ENCODE data around the gene SIDT2.

SIDT2 gene

DNA sequence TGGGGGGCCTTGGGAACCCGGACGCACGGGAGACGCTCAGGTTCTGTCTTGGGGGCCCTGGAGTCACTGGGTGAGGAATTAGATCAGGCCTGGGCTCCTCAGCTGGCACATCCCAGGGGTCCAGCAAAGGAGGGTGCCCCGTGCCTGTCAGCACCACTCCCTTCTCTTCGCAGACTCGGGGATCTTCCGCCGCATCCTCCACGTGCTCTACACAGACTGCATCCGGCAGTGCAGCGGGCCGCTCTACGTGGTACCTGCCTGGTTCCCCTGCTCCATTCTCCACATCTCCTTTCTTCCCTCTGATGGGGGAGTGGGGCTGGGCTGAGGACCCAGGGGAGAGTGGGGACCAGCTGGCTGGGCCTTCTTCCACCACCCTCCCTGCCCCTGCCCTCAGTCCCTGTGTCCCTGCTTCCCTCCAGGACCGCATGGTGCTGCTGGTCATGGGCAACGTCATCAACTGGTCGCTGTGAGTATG lies 13.9 kb downstream of the SIDT2 start:
- no peak overlapping the region for H3K4me3 ChIP-seq (ENCODE audit: low read length)
- no peaks in the 10 kb centered on the region for H3K27me3 ChIP-seq (ENCODE audit: control insufficient read depth, insufficient read depth, low read length)
- no peaks in the 10 kb centered on the region for H3K9me3 ChIP-seq (replicated peaks; ENCODE audit: low read length)
- H3K36me3 ChIP-seq (ENCODE audit: insufficient read depth, low read length) = peaks cover 59% of the 10 kb centered on the region
- no peak overlapping the region for H3K4me2 ChIP-seq (ENCODE audit: low read length)
- no peaks in the 10 kb centered on the region for H3K4me1 ChIP-seq (ENCODE audit: control insufficient read depth, insufficient read depth, low read length)
- no peak overlapping the region for H3K9ac ChIP-seq (ENCODE audit: low read depth, low read length)

DNA sequence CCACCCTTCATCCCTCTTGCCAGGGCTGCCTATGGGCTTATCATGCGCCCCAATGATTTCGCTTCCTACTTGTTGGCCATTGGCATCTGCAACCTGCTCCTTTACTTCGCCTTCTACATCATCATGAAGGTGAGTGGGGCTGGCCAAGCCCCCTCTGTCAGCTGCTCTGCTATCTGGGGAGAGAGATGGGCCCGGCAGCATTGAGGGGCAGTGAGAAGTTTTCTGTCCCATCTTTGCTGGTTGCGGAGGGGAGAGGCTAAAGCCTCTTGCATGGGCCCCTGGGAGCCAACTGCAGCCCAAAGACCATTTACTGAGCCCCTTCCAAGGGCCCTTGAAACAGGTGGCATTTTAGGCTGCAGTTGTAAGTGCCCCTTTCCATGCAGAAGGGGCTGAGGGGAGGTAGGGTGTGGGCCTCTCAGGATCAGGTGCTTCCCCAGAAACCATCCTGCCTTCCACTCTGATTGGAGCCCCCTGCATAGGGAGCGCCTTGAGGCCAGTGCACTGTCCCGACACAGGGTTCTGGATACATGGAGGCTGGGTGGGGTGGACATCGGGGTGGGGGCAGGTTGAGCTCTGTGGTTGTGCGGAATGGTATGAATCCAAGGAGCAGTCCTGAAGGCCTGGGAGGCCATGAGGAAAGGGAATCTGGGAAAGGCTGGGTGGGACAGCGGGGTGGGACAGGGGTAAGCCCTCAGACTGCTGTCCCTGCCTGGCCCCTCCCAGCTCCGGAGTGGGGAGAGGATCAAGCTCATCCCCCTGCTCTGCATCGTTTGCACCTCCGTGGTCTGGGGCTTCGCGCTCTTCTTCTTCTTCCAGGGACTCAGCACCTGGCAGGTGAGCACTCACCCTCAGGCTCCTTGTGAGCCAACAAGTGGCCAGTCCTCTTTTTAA lies 14.8 kb downstream of the SIDT2 start:
- peaks cover 57% of the 10 kb centered on the region for H3K36me3 ChIP-seq (ENCODE audit: insufficient read depth, low read length)
- H3K4me2 ChIP-seq (ENCODE audit: low read length) = no peak overlapping the region

DNA sequence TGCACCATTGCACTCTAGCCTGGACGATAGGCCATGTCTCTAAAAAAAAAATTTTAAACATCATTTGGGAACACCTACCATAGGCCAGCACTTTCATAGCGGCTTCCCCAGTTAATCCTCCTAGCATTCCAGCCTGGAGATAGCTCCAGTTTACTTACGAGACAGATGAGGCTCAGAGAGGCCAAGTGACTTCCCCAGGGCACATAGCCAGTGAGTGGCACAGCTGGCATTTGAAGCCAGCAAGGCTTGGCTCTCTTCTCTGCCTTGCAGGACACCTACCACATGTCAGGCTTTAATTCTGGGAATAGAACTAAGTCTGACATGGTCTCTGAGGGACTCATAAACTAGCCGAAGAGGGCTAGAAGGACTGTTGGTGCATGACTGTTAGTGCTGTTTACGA lies 15.7 kb downstream of the SIDT2 start:
- H3K9me3 ChIP-seq (replicated peaks; ENCODE audit: low read length) = no peaks in the 10 kb centered on the region
- H3K36me3 ChIP-seq (ENCODE audit: insufficient read depth, low read length) = peaks cover 48% of the 10 kb centered on the region
- H3K4me2 ChIP-seq (ENCODE audit: low read length) = no peak overlapping the region
- no peak overlapping the region for H3K4me3 ChIP-seq (ENCODE audit: low read length)
- no peaks in the 10 kb centered on the region for H3K27me3 ChIP-seq (ENCODE audit: control insufficient read depth, insufficient read depth, low read length)
- H3K9ac ChIP-seq (ENCODE audit: low read depth, low read length) = no peak overlapping the region
- peaks cover 15% of the 10 kb centered on the region for H3K4me1 ChIP-seq (ENCODE audit: control insufficient read depth, insufficient read depth, low read length)

More for the DNA sequence above, 14.8 kb downstream of the SIDT2 start:
- no peaks in the 10 kb centered on the region for H3K9me3 ChIP-seq (replicated peaks; ENCODE audit: low read length)
- H3K4me3 ChIP-seq (ENCODE audit: low read length) = no peak overlapping the region
- no peak overlapping the region for H3K9ac ChIP-seq (ENCODE audit: low read depth, low read length)
- H3K4me1 ChIP-seq (ENCODE audit: control insufficient read depth, insufficient read depth, low read length) = peaks cover 9% of the 10 kb centered on the region
- H3K27me3 ChIP-seq (ENCODE audit: control insufficient read depth, insufficient read depth, low read length) = no peaks in the 10 kb centered on the region

DNA sequence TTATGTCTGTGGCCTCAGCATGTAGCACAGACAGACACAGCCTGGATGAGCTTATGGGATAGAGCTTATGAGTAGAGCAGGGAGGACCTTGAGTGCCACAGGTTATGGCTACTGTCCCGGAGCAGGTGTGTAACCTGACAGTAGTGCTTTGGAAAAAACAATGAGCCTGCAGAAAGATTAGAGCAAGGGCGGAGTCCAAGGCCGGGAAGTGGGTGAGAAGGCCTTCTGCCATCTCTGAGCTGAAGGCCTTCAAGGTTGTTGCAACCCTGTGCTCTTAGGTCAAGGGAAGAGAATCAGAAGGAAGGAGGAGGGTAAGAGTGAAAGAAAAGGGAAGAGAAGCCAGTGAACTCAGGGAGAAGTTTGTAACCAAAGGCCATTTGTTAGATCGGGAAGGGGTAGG lies 16.7 kb downstream of the SIDT2 start:
- no peak overlapping the region for H3K4me3 ChIP-seq (ENCODE audit: low read length)
- H3K27me3 ChIP-seq (ENCODE audit: control insufficient read depth, insufficient read depth, low read length) = no peaks in the 10 kb centered on the region
- H3K36me3 ChIP-seq (ENCODE audit: insufficient read depth, low read length) = peaks cover 44% of the 10 kb centered on the region
- no peaks in the 10 kb centered on the region for H3K9me3 ChIP-seq (replicated peaks; ENCODE audit: low read length)
- peaks cover 25% of the 10 kb centered on the region for H3K4me1 ChIP-seq (ENCODE audit: control insufficient read depth, insufficient read depth, low read length)
- no peak overlapping the region for H3K9ac ChIP-seq (ENCODE audit: low read depth, low read length)
- no peak overlapping the region for H3K4me2 ChIP-seq (ENCODE audit: low read length)

DNA sequence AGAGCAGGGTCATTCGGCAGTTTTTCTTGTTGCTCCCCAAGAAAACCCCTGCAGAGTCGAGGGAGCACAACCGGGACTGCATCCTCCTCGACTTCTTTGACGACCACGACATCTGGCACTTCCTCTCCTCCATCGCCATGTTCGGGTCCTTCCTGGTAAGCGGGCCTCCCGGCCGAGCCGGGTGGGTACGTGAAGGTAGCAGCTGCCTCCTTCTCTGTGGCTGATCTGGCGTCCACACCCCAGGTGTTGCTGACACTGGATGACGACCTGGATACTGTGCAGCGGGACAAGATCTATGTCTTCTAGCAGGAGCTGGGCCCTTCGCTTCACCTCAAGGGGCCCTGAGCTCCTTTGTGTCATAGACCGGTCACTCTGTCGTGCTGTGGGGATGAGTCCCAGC lies 17.2 kb downstream of the SIDT2 start:
- peaks cover 40% of the 10 kb centered on the region for H3K36me3 ChIP-seq (ENCODE audit: insufficient read depth, low read length)
- no peak overlapping the region for H3K4me3 ChIP-seq (ENCODE audit: low read length)
- no peak overlapping the region for H3K9ac ChIP-seq (ENCODE audit: low read depth, low read length)

DNA sequence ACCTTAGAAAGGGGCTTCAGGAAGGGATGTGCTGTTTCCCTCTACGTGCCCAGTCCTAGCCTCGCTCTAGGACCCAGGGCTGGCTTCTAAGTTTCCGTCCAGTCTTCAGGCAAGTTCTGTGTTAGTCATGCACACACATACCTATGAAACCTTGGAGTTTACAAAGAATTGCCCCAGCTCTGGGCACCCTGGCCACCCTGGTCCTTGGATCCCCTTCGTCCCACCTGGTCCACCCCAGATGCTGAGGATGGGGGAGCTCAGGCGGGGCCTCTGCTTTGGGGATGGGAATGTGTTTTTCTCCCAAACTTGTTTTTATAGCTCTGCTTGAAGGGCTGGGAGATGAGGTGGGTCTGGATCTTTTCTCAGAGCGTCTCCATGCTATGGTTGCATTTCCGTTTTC lies 18.5 kb downstream of the SIDT2 start:
- Histone ChIP-seq H3K4me2 (ENCODE audit: low read length) (no peak overlapping the region), H3K4me1 (ENCODE audit: control insufficient read depth, insufficient read depth, low read length) (peaks cover 36% of the 10 kb centered on the region), H3K36me3 (ENCODE audit: insufficient read depth, low read length) (peaks cover 37% of the 10 kb centered on the region), H3K4me3 (ENCODE audit: low read length) (no peak overlapping the region), H3K9me3 (replicated peaks; ENCODE audit: low read length) (no peaks in the 10 kb centered on the region), H3K9ac (ENCODE audit: low read depth, low read length) (no peak overlapping the region), H3K27me3 (ENCODE audit: control insufficient read depth, insufficient read depth, low read length) (no peaks in the 10 kb centered on the region)

More for the DNA sequence above, 17.2 kb downstream of the SIDT2 start:
- Histone ChIP-seq H3K4me2 (ENCODE audit: low read length) (no peak overlapping the region), H3K4me1 (ENCODE audit: control insufficient read depth, insufficient read depth, low read length) (peaks cover 25% of the 10 kb centered on the region), H3K27me3 (ENCODE audit: control insufficient read depth, insufficient read depth, low read length) (no peaks in the 10 kb centered on the region), H3K9me3 (replicated peaks; ENCODE audit: low read length) (no peaks in the 10 kb centered on the region)

DNA sequence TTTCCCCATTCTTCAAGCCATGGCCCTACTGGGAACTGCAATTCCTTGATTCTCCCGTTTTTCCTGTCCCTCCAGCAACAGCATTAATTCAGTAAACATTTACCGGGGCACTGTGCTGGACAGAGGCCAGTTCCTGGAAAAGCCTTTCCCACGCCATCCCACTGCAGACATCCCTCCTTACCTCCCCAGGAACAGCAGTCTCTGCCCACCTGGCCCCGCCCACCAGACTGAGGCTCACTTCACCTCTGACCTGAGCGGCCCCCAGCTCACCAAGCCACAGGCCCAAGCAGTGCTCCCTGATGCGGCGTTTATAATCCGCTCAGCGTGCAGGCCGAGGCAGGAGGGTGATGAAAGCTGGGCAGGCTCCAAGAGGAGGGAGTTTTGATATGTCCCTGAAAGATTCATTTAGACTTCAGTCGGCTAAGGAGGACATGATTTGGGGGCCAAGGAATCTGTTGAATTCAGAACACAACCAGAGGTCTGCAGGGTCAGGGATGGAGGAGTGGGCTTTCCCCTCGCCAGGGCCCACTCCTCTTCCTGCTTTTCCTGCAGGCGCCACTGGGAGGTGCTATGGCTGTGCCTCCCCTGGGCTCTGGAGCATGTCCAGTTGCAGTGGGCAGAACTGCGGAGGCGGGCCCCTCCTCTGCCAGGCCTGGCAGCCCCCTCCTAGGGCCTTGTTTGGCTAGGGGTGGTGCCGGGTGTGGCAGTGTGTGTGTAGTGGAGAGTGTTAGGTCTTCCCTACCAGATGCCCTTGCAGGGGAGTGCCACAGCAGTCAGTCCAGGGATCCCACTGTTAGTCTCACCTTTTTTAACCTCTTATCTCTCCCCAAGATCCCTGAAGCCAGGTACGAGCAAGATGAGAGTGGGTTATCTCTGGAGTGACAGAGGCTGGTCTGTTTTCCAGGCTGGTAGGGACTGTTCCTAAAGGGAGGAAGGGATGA lies 19.2 kb downstream of the SIDT2 start:
- peak overlapping the region; percentile 99 for H3K4me2 ChIP-seq (ENCODE audit: low read length)
- no peaks in the 10 kb centered on the region for H3K27me3 ChIP-seq (ENCODE audit: control insufficient read depth, insufficient read depth, low read length)
- no peaks in the 10 kb centered on the region for H3K9me3 ChIP-seq (replicated peaks; ENCODE audit: low read length)
- peaks cover 44% of the 10 kb centered on the region for H3K4me1 ChIP-seq (ENCODE audit: control insufficient read depth, insufficient read depth, low read length)
- H3K4me3 ChIP-seq (ENCODE audit: low read length) = peak overlapping the region; percentile 97
- H3K36me3 ChIP-seq (ENCODE audit: insufficient read depth, low read length) = peaks cover 38% of the 10 kb centered on the region
- H3K9ac ChIP-seq (ENCODE audit: low read depth, low read length) = peak overlapping the region; percentile 99

DNA sequence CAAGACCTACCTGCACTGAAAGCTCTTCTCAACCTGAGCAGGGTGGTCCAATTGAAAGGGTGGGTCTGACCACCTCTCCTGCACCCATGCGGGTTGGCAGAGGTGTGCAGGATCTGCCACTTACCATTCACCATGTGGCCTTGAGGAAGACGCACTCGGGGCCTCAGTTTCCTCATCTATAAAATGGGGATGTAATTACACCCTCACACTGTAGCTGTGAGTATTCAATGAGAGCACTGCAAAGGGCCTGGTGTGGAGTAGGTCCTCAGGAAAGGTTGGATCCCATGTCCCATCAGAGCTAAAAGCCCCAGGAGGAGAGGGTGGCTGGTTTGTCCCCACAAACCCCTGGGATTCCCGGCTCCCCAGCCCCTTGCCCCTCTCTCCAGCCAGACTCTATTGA lies 20.1 kb downstream of the SIDT2 start:
- peak overlapping the region; percentile 99 for H3K9ac ChIP-seq (ENCODE audit: low read depth, low read length)
- H3K36me3 ChIP-seq (ENCODE audit: insufficient read depth, low read length) = peaks cover 38% of the 10 kb centered on the region

DNA sequence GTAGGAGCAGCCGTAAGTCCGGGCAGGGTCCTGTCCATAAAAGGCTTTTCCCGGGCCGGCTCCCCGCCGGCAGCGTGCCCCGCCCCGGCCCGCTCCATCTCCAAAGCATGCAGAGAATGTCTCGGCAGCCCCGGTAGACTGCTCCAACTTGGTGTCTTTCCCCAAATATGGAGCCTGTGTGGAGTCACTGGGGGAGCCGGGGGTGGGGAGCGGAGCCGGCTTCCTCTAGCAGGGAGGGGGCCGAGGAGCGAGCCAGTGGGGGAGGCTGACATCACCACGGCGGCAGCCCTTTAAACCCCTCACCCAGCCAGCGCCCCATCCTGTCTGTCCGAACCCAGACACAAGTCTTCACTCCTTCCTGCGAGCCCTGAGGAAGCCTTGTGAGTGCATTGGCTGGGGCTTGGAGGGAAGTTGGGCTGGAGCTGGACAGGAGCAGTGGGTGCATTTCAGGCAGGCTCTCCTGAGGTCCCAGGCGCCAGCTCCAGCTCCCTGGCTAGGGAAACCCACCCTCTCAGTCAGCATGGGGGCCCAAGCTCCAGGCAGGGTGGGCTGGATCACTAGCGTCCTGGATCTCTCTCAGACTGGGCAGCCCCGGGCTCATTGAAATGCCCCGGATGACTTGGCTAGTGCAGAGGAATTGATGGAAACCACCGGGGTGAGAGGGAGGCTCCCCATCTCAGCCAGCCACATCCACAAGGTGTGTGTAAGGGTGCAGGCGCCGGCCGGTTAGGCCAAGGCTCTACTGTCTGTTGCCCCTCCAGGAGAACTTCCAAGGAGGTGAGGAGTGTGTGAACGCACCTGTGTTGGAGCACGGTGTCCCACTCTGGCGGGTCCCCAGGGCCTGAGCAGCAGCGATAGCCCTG lies 20.7 kb downstream of the SIDT2 start, which contains the start of gene TAGLN:
Gene TAGLN (plus strand): TSS at position 318 of the 863 bp plus-strand sequence. CDS start 3,644 bp downstream, outside the sequence.
- Histone ChIP-seq H3K9ac (ENCODE audit: low read depth, low read length) (peak within 1 kb of the TSS; percentile 99), H3K4me1 (ENCODE audit: control insufficient read depth, insufficient read depth, low read length) (peaks cover 59% of the 10 kb centered on the region), H3K27me3 (ENCODE audit: control insufficient read depth, insufficient read depth, low read length) (no peaks in the 10 kb centered on the region), H3K4me3 (ENCODE audit: low read length) (peak within 1 kb of the TSS; percentile 97), H3K36me3 (ENCODE audit: insufficient read depth, low read length) (peaks cover 41% of the 10 kb centered on the region), H3K9me3 (replicated peaks; ENCODE audit: low read length) (no peaks in the 10 kb centered on the region), H3K4me2 (ENCODE audit: low read length) (peak within 1 kb of the TSS; percentile 99)

More for the DNA sequence above, 20.1 kb downstream of the SIDT2 start:
- Histone ChIP-seq H3K27me3 (ENCODE audit: control insufficient read depth, insufficient read depth, low read length) (no peaks in the 10 kb centered on the region), H3K4me1 (ENCODE audit: control insufficient read depth, insufficient read depth, low read length) (peaks cover 52% of the 10 kb centered on the region), H3K4me3 (ENCODE audit: low read length) (peak overlapping the region; percentile 97), H3K9me3 (replicated peaks; ENCODE audit: low read length) (no peaks in the 10 kb centered on the region), H3K4me2 (ENCODE audit: low read length) (peak overlapping the region; percentile 99)

DNA sequence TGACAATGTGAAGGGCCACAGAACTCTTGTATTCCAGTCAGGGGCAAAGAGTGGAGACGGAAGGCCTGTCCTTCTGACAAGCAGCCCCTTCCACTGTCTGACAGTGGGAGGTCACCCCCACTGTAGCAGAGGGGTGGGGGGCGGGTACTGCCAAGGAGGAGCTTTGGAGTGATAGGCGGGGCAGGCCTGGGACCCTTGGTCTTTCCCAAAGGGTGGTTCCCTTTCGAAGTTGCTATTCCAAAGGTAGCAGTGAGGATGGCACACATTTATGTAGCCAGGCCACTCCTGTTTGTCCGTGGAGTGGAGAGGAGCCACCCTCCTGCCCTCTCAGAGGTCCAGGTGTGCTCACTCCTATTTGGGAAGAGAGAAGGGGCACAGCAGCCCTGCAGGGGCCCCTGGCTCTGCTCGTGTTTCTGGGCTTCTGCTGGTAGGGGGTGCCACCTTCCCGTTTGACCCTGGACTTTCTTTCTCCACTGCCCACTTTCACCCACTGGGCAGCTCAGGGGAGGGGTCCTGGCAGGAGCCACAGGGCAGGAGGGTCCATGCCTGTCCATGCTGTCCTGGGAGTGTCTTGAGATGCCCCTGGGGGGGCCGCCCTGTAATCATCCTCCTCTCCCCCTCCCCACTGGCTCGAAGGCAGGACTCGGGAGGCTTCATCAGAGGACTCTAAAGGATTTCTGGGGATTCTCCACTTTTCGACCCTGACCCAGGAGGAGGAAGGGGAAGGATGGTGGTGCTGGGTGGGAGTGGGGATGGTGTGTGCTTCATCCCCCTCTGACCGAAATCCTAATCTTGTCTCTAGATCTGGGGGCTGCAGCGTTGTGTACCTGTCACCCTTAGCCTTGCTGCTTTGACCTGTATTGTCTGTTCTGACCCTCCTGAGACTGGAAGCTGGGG lies 21.6 kb downstream of the SIDT2 start:
- Histone ChIP-seq H3K9ac (ENCODE audit: low read depth, low read length) (peak overlapping the region; percentile 99), H3K4me2 (ENCODE audit: low read length) (peak overlapping the region; percentile 99), H3K4me1 (ENCODE audit: control insufficient read depth, insufficient read depth, low read length) (peaks cover 67% of the 10 kb centered on the region), H3K4me3 (ENCODE audit: low read length) (peak overlapping the region; percentile 97), H3K36me3 (ENCODE audit: insufficient read depth, low read length) (peaks cover 48% of the 10 kb centered on the region), H3K9me3 (replicated peaks; ENCODE audit: low read length) (no peaks in the 10 kb centered on the region), H3K27me3 (ENCODE audit: control insufficient read depth, insufficient read depth, low read length) (no peaks in the 10 kb centered on the region)
